HFF-Myc (cell line): ENCODE results near the gene LRRFIP1.
A peak's percentile ranks its signal among the peaks of the same experiment; 100 is the strongest.

Experiments used
- DNase-seq: peaks from one replicate; pipeline ENCODE4 v3.0.0-alpha.2; 2011; ENCODE audit warnings: low read depth; ENCODE audit errors: extremely low read depth
- H3K4me3 ChIP-seq: replicated peaks from 2 replicates; pipeline ENCODE4 v1.5.1; 2011; ENCODE audit warnings: low read depth, mild to moderate bottlenecking, control low read depth, low read length
- TF ChIP-seq, protein P1 (sequence below): IDR thresholded peaks from 2 replicates; pipeline ENCODE4 v1.5.1; 2012; ENCODE audit warnings: mild to moderate bottlenecking, low read depth, low read length, control low read depth; ENCODE audit errors: missing control alignments

Gene LRRFIP1

GRCh38 chr2:237599465-237600110, 27.8 kb upstream of the LRRFIP1 start:
- DNase-seq = no peak
- no peak overlapping the region for H3K4me3 ChIP-seq
- TF ChIP-seq, protein P1, sequence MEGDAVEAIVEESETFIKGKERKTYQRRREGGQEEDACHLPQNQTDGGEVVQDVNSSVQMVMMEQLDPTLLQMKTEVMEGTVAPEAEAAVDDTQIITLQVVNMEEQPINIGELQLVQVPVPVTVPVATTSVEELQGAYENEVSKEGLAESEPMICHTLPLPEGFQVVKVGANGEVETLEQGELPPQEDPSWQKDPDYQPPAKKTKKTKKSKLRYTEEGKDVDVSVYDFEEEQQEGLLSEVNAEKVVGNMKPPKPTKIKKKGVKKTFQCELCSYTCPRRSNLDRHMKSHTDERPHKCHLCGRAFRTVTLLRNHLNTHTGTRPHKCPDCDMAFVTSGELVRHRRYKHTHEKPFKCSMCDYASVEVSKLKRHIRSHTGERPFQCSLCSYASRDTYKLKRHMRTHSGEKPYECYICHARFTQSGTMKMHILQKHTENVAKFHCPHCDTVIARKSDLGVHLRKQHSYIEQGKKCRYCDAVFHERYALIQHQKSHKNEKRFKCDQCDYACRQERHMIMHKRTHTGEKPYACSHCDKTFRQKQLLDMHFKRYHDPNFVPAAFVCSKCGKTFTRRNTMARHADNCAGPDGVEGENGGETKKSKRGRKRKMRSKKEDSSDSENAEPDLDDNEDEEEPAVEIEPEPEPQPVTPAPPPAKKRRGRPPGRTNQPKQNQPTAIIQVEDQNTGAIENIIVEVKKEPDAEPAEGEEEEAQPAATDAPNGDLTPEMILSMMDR = no peak

- TF ChIP-seq, protein P1 = peak; percentile 20
- no peak for DNase-seq
- no peak overlapping the region for H3K4me3 ChIP-seq
These were observed 27.1 kb upstream of the LRRFIP1 start for GRCh38 chr2:237600205-237600846.

GRCh38 chr2:237601453-237602116, 25.8 kb upstream of the LRRFIP1 start:
- TF ChIP-seq, protein P1 = no peak
- no peak for DNase-seq

GRCh38 chr2:237602409-237602808, 25.0 kb upstream of the LRRFIP1 start:
- no peak for DNase-seq
- TF ChIP-seq, protein P1 = no peak
- H3K4me3 ChIP-seq = no peak overlapping the region

More at GRCh38 chr2:237601453-237602116, 25.8 kb upstream of the LRRFIP1 start:
- H3K4me3 ChIP-seq = no peak overlapping the region

GRCh38 chr2:237603049-237603717, 24.2 kb upstream of the LRRFIP1 start:
- DNase-seq = no peak
- TF ChIP-seq, protein P1 = no peak
- H3K4me3 ChIP-seq = no peak overlapping the region

- TF ChIP-seq, protein P1 = no peak
- no peak overlapping the region for H3K4me3 ChIP-seq
- DNase-seq = no peak
These were observed 23.5 kb upstream of the LRRFIP1 start for GRCh38 chr2:237603718-237604362.
